D341Med (cell line): ENCODE data around the gene GLB1L2.
"Not testable (repeated sequence)": the region's sequence is repeated elsewhere in the genome, so short reads cannot be mapped to it uniquely, and the experiment has no call there.

Source experiments
- DNase-seq: peaks from one replicate; pipeline ENCODE4 v3.0.0; 2012; ENCODE audit warnings: low spot score

Gene GLB1L2, protein sequence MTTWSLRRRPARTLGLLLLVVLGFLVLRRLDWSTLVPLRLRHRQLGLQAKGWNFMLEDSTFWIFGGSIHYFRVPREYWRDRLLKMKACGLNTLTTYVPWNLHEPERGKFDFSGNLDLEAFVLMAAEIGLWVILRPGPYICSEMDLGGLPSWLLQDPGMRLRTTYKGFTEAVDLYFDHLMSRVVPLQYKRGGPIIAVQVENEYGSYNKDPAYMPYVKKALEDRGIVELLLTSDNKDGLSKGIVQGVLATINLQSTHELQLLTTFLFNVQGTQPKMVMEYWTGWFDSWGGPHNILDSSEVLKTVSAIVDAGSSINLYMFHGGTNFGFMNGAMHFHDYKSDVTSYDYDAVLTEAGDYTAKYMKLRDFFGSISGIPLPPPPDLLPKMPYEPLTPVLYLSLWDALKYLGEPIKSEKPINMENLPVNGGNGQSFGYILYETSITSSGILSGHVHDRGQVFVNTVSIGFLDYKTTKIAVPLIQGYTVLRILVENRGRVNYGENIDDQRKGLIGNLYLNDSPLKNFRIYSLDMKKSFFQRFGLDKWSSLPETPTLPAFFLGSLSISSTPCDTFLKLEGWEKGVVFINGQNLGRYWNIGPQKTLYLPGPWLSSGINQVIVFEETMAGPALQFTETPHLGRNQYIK

DNA sequence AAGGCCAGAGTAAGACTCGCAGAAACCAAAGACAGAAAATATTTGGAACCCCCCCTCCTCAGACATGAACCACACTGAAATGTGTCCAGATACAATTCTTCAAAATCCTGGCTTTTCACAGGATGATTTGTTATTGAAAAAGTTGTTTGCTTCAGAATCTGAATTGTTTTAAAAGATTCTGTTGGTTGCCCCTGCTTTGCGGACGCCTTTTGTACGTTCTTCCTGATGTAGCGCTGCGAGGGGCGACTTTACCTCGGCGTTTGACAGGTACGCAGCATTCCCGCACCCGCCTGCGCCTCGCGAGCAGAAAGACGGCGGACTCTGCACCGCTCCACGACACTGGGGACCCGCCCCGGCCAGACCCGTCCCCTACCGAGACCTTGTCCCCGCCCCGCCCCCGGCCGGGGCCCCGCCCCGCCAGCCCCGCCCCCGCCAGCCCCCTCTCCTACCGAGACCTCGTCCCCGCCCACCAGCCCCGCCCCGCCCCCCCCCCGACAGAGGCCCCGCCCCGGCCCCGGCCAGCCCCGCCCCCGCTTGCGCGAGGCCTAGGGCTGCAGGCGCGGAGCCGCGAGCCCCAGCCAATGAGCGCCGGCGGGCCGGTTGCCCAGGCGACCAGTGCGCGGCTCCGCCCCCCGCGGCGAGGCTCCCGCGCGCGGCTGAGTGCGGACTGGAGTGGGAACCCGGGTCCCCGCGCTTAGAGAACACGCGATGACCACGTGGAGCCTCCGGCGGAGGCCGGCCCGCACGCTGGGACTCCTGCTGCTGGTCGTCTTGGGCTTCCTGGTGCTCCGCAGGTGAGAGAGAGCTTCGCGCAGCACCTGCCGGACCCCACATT is at the start of gene GLB1L2:
GLB1L2 (plus strand) TSS at position 635 of the 835 bp plus-strand sequence; CDS start at position 709, 74 bp downstream.
- peak; percentile 99 for DNase-seq

DNA sequence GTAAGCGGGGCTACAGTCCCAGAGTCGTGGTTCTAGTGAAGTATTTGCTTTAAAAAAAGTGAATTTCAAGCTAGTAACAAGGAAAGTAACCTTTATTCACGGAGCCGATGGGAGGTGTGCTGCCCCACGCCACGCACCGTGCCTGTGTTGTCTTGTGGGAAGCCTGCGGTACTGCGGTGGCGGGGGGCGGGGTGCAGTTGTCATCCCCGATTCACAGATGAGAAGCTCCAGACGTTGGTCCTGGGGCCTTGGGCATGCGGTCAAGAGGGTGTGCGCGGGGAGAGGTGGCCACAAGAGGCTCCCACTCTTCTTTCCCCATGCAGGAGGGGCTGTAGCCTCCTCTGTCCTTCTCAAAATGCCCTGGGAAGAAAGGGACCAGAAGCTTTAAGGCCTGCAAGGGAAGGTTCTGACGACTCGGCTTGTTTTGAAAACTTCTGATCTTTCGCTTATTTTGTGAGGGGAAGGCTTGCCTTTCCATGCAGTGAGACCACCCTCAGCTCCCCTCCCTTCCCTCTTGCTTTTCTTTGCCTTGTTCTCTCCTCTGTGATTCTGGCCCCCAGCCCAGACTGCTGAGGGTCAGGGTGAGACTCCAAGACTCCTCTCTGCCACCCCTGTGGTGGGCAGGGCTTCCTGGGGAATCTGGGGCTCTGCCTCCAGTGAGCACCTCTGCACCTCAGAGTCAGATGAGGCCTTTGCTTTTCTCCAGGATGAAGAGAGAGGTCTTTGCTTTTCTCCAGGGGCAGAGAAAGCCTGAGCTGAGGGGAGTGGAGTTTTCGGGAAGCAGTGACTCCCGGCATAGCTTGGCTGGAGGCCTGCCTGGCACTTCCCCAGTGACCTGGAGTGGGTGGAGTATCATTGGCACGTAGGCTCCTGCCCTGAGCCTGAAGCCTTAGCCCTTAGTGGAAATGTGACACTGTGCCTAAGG is 49.4 kb upstream of the GLB1L2 start:
- no peak for DNase-seq

DNA sequence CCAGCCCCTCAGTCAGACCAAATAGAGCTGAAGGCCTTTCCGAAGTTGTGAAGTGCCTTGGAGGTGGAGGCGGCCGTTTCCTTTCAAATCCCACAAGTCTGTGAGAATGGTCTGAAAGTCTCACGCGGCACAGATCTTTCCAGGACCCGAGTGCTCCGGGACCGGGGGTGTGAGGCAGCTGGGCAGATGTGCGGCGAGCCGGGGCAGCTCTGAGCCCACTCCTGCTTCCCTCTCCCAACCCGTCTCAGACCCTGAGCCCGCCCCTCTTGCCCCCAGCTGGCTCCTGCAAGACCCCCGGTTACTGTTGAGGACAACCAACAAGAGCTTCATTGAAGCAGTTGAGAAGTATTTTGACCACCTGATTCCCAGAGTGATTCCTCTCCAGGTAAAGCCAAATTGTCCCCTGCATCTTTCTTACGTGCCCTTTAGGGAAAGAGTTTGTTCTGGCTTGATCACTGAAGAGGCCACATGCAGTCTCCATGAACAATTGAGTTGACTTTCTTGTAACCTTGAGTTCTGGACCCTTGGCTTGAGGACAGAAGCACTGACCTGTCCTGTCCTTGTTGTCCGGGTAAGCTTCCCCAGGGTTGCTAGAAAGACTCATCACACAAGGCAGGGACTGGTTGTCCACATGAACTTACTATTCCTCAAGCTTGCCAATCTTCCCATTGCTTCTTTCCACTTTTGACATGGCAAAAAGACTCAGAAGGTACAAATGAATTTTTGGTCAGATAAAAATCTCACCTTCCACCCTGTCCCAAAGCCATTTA is 48.1 kb upstream of the GLB1L2 start:
- no peak for DNase-seq

DNA sequence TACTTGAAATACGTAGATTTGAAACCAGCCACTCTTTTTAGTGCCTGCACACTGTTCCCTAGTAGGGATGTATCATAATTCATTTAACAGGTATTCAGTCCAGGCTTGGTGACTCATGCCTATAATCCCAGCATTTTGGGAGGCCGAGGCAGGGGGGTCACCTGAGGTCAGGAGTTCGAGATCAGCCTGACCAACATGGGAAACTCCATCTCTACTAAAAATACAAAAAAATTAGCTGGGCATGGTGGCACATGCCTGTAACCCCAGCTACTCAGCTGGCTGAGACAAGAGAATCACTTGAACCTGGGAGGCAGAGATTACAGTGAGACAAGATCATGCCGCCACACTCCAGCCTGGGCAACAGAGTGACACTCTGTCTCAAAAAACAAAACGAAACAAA is 47.4 kb upstream of the GLB1L2 start:
- not testable (repeated sequence) for DNase-seq

DNA sequence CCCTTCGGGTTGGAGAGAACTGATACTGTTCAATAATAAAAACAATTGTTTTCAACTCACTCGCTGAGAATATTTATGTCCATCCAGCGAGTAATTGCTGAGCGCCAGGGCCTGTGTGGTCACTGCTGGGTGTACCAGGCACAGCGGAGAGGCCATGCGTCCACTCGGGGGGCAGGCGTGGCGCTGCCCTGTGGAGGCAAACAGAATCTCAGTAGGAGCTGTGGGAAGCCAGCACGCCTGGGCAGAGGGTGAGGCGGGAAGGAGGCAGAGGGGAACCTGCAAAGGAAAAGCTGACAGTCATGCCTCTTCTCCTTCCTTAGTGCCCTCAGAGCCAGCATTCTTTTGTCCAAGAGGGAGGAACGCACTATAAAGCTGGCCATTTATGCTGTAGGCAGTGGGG is 44.2 kb upstream of the GLB1L2 start:
- DNase-seq: no peak

DNA sequence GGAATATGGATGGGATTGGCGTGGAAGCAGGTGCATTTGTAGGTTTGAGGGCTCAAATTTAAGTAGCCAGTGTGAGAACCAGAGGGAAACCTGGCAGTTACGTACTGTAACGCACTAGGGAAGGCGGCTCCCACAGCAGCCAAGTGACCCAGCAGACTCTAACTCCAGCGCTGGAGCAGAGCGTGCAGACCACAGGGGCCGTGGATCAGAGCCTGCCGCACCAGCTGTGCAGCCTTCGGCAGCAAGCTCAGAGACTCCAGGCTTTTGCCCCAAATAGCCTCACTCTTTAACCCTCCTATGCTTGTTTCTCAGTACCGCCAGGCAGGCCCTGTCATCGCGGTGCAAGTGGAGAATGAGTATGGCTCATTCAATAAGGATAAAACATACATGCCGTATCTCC is 43.3 kb upstream of the GLB1L2 start:
- no peak for DNase-seq

DNA sequence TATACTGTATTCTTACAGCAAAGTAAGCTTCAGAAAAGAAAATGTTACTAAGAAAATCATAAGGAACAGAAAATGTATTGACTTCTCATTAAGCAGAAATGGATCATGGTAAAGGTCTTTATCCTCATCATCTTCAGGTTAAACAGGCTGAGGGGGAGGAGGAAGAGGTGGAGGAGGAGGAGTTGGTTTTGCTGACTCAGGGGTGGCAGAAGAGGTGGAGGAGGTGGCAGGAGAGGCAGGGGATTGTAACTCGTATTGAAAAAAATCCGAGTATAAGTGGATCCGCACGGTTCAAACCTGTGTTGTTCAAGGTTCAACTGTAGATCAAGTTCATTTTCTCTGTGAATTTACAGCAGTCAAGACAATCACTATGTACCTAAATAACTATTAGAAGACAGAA is 42.6 kb upstream of the GLB1L2 start:
- no peak for DNase-seq

DNA sequence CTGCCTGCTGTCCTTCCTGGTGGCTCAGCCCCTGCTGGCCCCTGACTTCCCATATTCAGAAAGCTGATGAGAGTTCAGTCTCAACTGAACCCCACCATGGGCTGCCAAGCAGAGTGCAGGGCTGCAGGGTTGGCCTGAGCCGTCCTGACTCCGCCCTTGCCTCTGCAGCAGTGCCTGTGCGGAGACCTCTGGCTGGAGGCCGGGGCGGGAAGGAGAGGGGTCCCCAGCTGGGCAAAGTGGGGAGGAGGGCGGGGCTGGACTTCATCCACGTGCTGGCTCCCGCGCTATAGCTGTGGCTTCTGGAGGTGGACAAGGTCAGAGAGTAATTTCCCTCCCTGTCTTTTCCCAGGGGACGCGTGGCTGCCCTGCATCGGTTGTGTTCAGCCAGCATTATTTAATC is 42.0 kb upstream of the GLB1L2 start:
- no peak for DNase-seq

DNA sequence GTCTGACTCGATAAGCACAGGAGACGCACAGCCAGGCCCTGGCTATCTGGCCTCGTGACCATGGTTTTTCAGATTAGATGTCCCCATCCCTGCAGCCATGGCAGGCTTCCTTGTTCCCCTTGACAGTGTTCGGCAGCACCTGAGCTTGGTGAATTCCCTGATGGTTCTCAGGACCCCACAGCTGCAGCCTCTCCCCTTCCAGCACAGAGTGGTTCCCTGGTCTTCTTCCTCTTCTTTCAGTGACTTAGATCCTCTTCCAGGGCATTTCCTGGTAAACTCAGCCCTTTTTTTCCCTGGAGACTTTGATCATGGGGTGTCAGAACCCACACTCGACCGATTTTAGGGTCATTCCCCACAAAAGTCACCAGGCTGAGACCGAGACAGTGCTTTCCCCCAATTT is 41.1 kb upstream of the GLB1L2 start:
- DNase-seq: no peak

DNA sequence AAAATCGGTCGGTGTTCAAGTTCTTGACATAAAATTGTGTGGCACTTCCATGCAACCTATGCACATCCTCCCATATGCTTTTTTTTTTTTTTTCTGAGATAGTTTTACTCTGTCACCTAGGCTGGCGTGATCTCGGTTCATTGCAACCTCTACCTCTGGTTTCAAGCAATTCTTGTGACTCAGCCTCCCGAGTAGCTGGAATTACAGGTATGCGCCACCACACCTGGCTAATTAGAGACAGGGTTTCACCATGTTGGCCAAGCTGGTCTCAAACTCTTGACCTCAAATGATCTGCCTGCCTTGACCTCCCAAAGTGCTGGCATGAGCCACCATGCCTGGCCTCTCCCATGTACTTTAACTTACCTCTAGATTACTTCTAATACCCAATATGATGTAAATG is 40.6 kb upstream of the GLB1L2 start:
- no peak for DNase-seq

DNA sequence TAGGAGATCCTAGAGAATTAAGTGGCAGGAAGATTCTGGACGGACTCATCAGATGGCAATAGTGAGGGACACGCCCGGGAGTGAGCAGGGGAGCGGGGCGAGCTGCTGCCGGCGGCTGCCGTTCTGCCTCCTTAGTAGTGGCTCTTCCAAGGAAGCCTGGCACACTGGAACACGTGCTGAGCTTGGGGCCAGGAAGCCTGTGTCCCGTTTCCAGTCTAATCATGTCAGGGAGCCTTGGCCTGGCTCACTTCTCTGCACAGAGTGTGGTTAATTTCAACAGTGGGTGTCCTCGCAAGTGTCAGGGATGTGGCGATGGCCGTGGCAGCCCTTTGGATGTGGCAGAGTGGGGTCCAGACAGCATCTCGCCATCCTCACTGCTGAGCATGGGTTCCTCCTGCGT is 39.1 kb upstream of the GLB1L2 start:
- no peak for DNase-seq

DNA sequence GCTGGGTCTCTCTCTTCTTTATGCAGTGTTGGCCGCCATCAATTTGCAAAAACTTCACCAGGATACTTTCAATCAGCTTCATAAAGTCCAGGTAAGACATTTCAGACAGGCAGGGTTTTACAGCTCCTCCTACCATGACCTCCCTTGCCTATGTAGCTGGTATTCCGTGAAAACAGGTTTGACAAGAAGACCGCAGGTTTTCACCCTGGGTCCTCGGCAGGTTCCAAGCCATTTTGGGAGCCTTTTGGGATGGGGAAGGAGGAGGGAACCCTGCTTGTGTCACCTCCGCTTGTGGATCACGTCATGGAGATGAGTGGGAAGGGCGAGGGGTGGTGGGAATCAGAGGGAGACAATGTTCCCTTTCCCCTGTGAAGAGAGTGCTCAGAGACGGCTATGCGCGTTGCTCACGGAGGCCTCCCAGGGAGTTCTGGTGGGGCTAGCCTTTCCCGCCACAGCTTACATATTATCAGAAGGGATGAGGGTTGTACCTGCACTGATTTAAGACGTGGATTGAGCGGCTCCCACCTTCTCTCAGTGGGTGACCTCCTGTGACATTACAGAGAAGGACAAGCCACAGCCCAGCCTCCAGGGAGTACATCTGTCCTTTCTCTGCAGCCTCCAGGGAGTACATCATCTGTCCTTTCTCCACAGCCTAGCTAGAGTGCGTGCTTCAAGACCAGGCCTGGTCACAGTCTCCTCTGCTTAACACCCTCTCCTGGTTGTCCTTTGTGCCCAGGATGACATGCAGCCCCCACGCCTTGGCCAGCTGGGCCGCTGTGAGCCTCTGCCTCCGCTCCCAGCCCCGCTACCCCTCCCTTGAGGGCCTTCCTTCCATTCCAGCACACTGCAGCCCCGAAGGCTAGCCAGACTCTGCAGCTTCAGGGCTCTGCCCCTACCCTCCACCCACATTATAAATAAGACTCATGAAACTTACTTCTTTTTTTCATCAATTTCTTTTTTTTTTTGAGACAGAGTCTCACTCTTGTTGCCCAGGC is 38.4 kb upstream of the GLB1L2 start:
- no peak for DNase-seq

DNA sequence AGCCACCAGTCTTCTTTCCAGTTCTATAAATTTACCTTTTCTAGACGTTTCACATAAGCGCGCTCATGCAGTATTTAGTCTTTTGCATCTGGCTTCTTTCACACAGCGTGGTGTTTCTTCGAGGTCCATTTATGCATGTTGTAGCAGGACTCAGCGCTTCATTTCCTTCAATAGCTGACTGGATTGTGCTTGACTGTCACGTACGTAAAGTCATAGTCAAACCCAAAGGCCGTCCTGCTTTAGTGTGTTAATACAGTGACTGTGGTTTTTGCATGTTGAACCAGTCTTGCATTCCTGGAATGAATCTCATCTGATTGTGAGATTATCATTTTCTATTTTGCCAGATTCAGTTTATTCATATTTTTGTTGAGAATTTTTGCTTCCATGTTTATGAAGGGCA is 37.1 kb upstream of the GLB1L2 start:
- DNase-seq: no peak

DNA sequence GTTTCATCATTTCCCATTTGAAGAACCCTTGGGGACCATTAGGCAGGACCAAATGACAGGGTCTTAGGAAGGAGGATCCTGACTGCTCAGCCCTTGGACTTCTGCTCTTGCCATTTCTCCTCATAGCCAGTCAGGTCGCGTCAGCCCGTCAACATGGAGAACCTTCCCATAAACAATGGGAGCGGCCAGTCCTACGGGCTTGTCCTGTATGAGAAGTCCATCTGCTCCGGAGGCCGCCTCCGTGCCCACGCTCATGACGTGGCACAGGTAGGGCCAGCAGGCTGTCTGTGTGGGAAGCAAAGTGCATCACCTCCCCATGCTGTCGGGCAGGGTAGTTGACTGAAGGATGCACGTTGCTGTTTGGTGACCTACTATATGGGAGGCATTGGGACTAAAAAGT is 19.6 kb upstream of the GLB1L2 start:
- DNase-seq: no peak

DNA sequence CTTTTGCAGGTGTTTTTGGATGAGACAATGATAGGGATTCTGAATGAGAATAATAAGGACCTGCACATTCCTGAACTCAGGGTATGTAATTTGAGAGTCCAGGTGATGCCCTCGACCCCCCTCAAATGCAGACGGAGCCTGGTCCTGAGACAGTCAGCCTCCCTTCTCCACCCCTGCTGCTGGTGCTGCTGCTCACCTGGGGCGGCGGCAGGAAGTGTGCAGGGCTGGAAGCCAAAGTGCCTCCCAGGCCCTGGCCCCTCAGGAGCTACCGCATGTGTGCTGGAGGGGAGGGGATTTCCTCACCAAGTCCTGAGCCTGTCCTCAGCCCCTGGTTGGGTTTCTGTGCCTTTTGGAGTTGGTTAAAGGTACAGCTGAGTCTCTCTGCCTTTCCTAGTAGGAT is 19.0 kb upstream of the GLB1L2 start:
- DNase-seq: no peak

DNA sequence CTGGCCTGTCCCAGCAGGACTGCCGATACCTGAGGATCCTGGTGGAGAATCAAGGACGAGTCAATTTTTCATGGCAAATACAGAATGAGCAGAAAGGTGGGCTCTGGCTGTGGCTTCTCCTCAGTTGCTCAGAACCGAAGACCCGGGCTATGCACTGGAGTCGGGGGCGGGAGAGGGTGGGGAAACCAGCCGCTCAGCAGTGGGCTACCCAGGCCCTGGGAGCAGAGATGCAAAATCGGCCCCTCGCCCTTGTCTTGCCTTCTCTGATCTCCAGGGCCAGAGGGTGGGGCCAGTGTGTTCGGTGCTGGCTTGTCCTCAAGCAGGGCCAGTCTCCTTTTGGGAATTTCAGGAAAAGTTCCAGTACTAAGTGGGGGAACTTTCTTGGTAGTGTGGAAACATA is 18.4 kb upstream of the GLB1L2 start:
- no peak for DNase-seq

DNA sequence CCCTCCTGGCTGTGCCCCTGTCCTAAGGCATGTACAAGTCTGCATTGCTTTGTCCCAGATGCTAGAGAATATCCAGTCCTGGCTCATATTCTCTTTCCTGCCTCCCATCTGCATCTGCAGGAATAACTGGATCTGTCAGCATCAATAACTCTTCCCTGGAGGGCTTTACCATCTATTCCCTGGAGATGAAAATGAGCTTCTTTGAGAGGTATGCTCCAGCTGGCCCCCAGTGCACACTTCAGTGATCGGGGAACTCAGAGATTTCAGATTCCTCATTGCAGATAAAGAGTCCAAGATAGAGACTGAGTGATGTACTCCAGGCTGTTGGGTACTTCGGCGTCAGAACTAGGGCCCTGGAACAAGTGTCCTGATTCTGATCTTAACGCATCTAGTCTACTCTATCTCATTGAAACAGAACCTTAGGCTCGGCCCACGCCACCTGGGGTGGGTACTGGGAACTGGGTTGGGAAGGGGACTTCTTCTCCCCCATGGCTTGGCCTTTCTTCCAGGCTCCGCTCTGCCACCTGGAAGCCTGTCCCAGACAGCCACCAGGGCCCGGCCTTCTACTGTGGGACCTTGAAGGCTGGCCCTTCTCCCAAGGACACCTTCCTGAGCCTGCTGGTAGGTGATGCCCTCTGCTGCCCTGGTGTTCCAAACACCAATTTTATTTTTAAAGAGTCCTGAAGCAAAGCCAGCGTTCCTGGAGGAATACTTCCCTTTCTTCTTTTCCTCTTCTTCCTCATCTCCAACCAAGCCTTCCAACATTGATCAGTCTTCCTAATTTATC is 17.8 kb upstream of the GLB1L2 start:
- peak; percentile 67 for DNase-seq

DNA sequence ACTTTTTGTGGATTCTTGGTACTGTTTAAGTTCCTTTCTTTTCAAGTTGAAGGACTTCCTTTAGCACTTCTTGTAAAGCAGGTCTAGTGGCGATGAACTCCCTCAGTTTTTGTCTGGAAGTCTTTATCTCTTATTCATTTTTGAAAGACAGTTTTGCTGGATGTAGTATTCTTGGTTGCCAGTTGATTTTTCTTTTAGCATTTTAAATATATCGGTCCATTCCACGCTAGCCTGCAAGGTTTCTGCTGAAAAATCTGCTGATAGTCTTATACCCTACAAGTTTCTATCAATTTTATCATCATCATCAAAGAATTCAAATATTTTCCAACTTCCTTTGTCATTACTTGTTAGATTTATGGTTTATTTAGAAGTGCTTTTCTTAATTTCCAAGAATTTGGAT is 14.7 kb upstream of the GLB1L2 start:
- no peak for DNase-seq

DNA sequence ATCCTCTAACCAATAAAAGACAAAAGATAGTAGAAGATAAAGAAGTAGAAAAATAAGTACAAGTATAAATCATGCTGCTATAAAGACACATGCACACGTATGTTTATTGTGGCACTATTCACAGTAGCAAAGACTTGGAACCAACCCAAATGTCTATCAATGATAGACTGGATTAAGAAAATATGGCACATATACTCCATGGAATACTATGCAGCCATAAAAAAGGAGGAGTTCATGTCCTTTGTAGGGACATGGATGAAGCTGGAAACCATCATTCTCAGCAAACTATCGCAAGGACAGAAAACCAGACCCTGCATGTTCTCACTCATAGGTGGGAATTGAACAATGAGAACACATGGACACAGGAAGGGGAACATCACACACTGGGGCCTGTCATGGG is 10.4 kb upstream of the GLB1L2 start:
- not testable (repeated sequence) for DNase-seq
